CD14-positive monocyte (primary cell): ENCODE data around the gene MORN1. TPM values are rescaled to one million over a fixed set of nuclear protein-coding genes. Genes with fewer than 3 reads are reported as not detected.

Experiments
- DNase-seq, 3 donors: peaks; one replicate each; pipeline ENCODE4 v3.0.0-alpha.2; 2011 to 2022
- H2AFZ ChIP-seq: 2 replicates; pipeline ENCODE4 v1.6.0; 2012; ENCODE audit warnings: mild to moderate bottlenecking, low read depth, low read length, inconsistent platforms; ENCODE audit not compliant: insufficient read depth, poor library complexity, severe bottlenecking
- H3K27ac ChIP-seq, 2 donors: 1 replicate in 1 of 2; 2 replicates in 1 of 2; pipeline ENCODE4 v1.5.1; 2012 to 2013; ENCODE audit warnings: low read length in 2 of 2, control low read depth in 1 of 2, inconsistent platforms in 1 of 2, low read depth in 1 of 2, mild to moderate bottlenecking in 1 of 2
- H3K27me3 ChIP-seq, 2 donors: one replicate each; pipeline versions ENCODE4 v1.6.0 to v1.6.1; 2011 to 2013; ENCODE audit warnings: low read length in 2 of 2; ENCODE audit not compliant: control insufficient read depth in 2 of 2, insufficient read depth in 2 of 2
- H3K36me3 ChIP-seq, 2 donors: replicated peaks in 1 of 2; 1 replicate in 1 of 2; 2 replicates in 1 of 2; pipeline versions ENCODE4 v1.5.1 to v1.6.1; 2012 to 2013; ENCODE audit warnings: low read length in 2 of 2, control low read depth in 1 of 2, inconsistent platforms in 1 of 2, mild to moderate bottlenecking in 1 of 2; ENCODE audit not compliant: insufficient read depth in 2 of 2, control insufficient read depth in 1 of 2
- H3K4me1 ChIP-seq, 2 donors: 1 replicate in 1 of 2; 2 replicates in 1 of 2; pipeline versions ENCODE4 v1.5.1 to v1.6.1; 2012 to 2013; ENCODE audit warnings: low read length in 2 of 2, control low read depth in 1 of 2, inconsistent platforms in 1 of 2, mild to moderate bottlenecking in 1 of 2, moderate library complexity in 1 of 2; ENCODE audit not compliant: insufficient read depth in 2 of 2, control insufficient read depth in 1 of 2
- H3K4me2 ChIP-seq: replicated peaks from 2 replicates; pipeline ENCODE3; 2012; ENCODE audit warnings: low read length, moderate library complexity, mild to moderate bottlenecking; ENCODE audit not compliant: poor library complexity, severe bottlenecking; ENCODE audit errors: extremely low read depth
- H3K4me3 ChIP-seq, 3 experiments: fragments of 200-600 bp in 1 of 3; sonication (generic) in 1 of 3; replicated peaks in 1 of 3; 1 replicate in 2 of 3; 2 replicates in 1 of 3; pipeline ENCODE4 v1.5.1; 2011 to 2013; ENCODE audit warnings: low read length in 3 of 3, mild to moderate bottlenecking in 3 of 3, control low read depth in 2 of 3, low read depth in 2 of 3, inconsistent platforms in 1 of 3, moderate library complexity in 1 of 3
- H3K79me2 ChIP-seq: 2 replicates; pipeline ENCODE4 v1.6.0; 2012; ENCODE audit warnings: mild to moderate bottlenecking, control low read depth, inconsistent platforms, low read length, moderate library complexity; ENCODE audit not compliant: insufficient read depth
- H3K9ac ChIP-seq: 2 replicates; pipeline ENCODE4 v1.6.0; 2017; ENCODE audit warnings: low read length, mild to moderate bottlenecking; ENCODE audit not compliant: insufficient read depth, poor library complexity, severe bottlenecking
- H3K9me3 ChIP-seq, 2 donors: replicated peaks in 1 of 2; 1 replicate in 1 of 2; 2 replicates in 1 of 2; pipeline versions ENCODE4 v1.5.1 to v1.6.1; 2012 to 2013; ENCODE audit warnings: low read length in 2 of 2, control low read depth in 1 of 2; ENCODE audit not compliant: control insufficient read depth in 1 of 2, insufficient read depth in 1 of 2
- H4K20me1 ChIP-seq: 2 replicates; pipeline ENCODE4 v1.6.0; 2012; ENCODE audit warnings: mild to moderate bottlenecking, low read length, control low read depth, moderate library complexity; ENCODE audit not compliant: insufficient read depth
- H3K27ac Mint-ChIP-seq, 7 donors: one replicate each; pipeline ENCODE4 v1.8.0; 2020; ENCODE audit warnings: mild to moderate bottlenecking in 7 of 7, mixed read lengths in 7 of 7, moderate library complexity in 6 of 7, inconsistent platforms in 2 of 7
- H3K27me3 Mint-ChIP-seq, 3 donors: one replicate each; pipeline ENCODE4 v1.8.0; 2021 to 2022; ENCODE audit warnings: low read depth in 3 of 3, mild to moderate bottlenecking in 3 of 3, mixed read lengths in 3 of 3, moderate library complexity in 3 of 3, inconsistent platforms in 1 of 3
- H3K36me3 Mint-ChIP-seq, 2 donors: one replicate each; pipeline ENCODE4 v1.8.0; 2020; ENCODE audit warnings: mixed read lengths in 2 of 2, inconsistent platforms in 1 of 2, mild to moderate bottlenecking in 1 of 2
- H3K4me1 Mint-ChIP-seq: one replicate; pipeline ENCODE4 v1.8.0; 2020; ENCODE audit warnings: mild to moderate bottlenecking, mixed read lengths
- H3K4me3 Mint-ChIP-seq, 2 donors: one replicate each; pipeline ENCODE4 v1.8.0; 2020; ENCODE audit warnings: mild to moderate bottlenecking in 2 of 2, mixed read lengths in 2 of 2, moderate library complexity in 1 of 2
- H3K9me3 Mint-ChIP-seq, 7 donors: one replicate each; pipeline ENCODE4 v1.8.0; 2020 to 2022; ENCODE audit warnings: mixed read lengths in 7 of 7, mild to moderate bottlenecking in 6 of 7, moderate library complexity in 6 of 7, inconsistent platforms in 2 of 7
- CTCF ChIP-seq: fragments of 200-600 bp; IDR thresholded peaks from one replicate; pipeline ENCODE4 v1.8.0; 2022; ENCODE audit warnings: antibody characterized with exemption, mild to moderate bottlenecking
- WGBS: methylation state at CpG from one replicate; pipeline ENCODE4 v1.1.5; 2013; ENCODE audit warnings: missing lambda C conversion rate; ENCODE audit not compliant: insufficient coverage; 5-methylcytosine and 5-hydroxymethylcytosine counted together
- intact Hi-C, 2 donors: fragments of 100-400 bp; cut with micrococcal nuclease; formaldehyde crosslinking; loops; one replicate each; pipeline versions ENCODE4 v1.15.0 to v1.15.1; 2023
- polyA plus RNA-seq, 3 donors: library from polyadenylated mRNA; depleted of rRNA in 1 of 3; unstranded in 2 of 3; stranded (reverse) in 1 of 3; fragments of 300-500 nt in 2 of 3; fragments of >200 nt in 1 of 3; fragmentation: Illumina TruSeq in 2 of 3; gene quantifications; 1 replicate in 2 of 3; 2 replicates in 1 of 3; pipeline ENCODE4 v1.2.3, GENCODE V29; 2012 to 2021

Gene MORN1
- polyA plus RNA-seq, 3 donors, result 1.5 to 3.0 (median 1.7) TPM

- no peaks in the 10 kb centered on the region for H3K4me1 Mint-ChIP-seq
- no peak overlapping the region for H3K4me3 ChIP-seq
- H3K9me3 Mint-ChIP-seq, result peaks cover 15 to 27% (median 21%) of the 10 kb centered on the region in 7 donors
- no peak for DNase-seq
- H3K4me2 ChIP-seq, result no peak overlapping the region
- no peaks in the 10 kb centered on the region for H3K36me3 ChIP-seq
- H2AFZ ChIP-seq, result no peak overlapping the region
- H3K27me3 ChIP-seq, result no peaks in the 10 kb centered on the region
- peaks cover 4 to 16% (median 7%) of the 10 kb centered on the region in 3 donors for H3K27me3 Mint-ChIP-seq
- H3K4me1 ChIP-seq, result no peaks in the 10 kb centered on the region
- H4K20me1 ChIP-seq, result no peaks in the 10 kb centered on the region
- intact Hi-C loops, result no loop called here
- no peak overlapping the region for H3K27ac Mint-ChIP-seq
- WGBS, result 94% methylated on average over 17 of the region's 18 CpGs
- no peak for TF ChIP-seq CTCF
- no peak overlapping the region for H3K4me3 Mint-ChIP-seq
- peaks cover 0 to 25% of the 10 kb centered on the region in 2 donors for H3K9me3 ChIP-seq
- no peaks in the 10 kb centered on the region for H3K79me2 ChIP-seq
- no peaks in the 10 kb centered on the region for H3K36me3 Mint-ChIP-seq
- H3K27ac ChIP-seq, result no peak overlapping the region
- H3K9ac ChIP-seq, result no peak overlapping the region
Observed at GRCh38 chr1:2427051-2427450, 35.7 kb upstream of the MORN1 start.

GRCh38 chr1:2426540-2426939 is 35.2 kb upstream of the MORN1 start:
- Histone ChIP-seq H3K9me3 (peaks cover 0 to 25% of the 10 kb centered on the region in 2 donors), H3K4me2 (no peak overlapping the region), H3K9ac (no peak overlapping the region), H3K4me1 (no peaks in the 10 kb centered on the region), H3K27me3 (no peaks in the 10 kb centered on the region), H3K79me2 (no peaks in the 10 kb centered on the region), H3K4me3 (no peak overlapping the region), H3K36me3 (no peaks in the 10 kb centered on the region), H3K27ac (no peak overlapping the region), H4K20me1 (no peaks in the 10 kb centered on the region), H2AFZ (no peak overlapping the region)
- Mint-ChIP-seq H3K36me3 (no peaks in the 10 kb centered on the region), H3K9me3 (peaks cover 15 to 27% (median 21%) of the 10 kb centered on the region in 7 donors), H3K4me3 (no peak overlapping the region), H3K27me3 (peaks cover 4 to 21% (median 9%) of the 10 kb centered on the region in 3 donors), H3K27ac (no peak overlapping the region), H3K4me1 (no peaks in the 10 kb centered on the region)
- no peak for DNase-seq
- WGBS, result 94% methylated on average over 14 of the region's 18 CpGs
- intact Hi-C loops, result no loop called here
- TF ChIP-seq CTCF, result no peak
